Measurements from ENCODE around the gene PATZ1. TPM values are rescaled to one million over a fixed set of nuclear protein-coding genes. Genes with fewer than 3 reads are reported as not detected.
A peak's percentile ranks its signal among the peaks of the same experiment; 100 is the strongest.

PATZ1 gene
- total and polyA plus RNA-seq, 12 donors: 6.6 to 16.9 (median 13.3) TPM

GRCh38 chr22:31292236-31292989 lies 53.7 kb downstream of the PATZ1 start, which contains the start of gene PIK3IP1:
TSS of gene PIK3IP1 (minus strand) at chr22:31292488. CDS start at chr22:31292344, 144 bp downstream.
- Histone ChIP-seq H3K4me3 (peak within 1 kb of the TSS; percentile 42 to 89 (median 78)), H3K4me1 (peaks cover 18 to 89% (median 64%) of the 10 kb centered on the region in 9 donors), H3K36me3 (peaks cover 0 to 29% (median 22%) of the 10 kb centered on the region in 9 donors), H3K9me3 (no peaks in the 10 kb centered on the region), H3K27ac (peak within 1 kb of the TSS; percentile 93 to 99 (median 95)), H3K27me3 (no peaks in the 10 kb centered on the region)
- DNase-seq: peak; percentile 83 to 94
- intact Hi-C loops (cut with DNase I): loop anchor here in 2 of 10 donors (1.0 to 5.0 kb wide), 4 partner anchors 20 to 80 kb away; partner anchors contain the start of genes LIMK2 (in 1 of the 2) and PATZ1 (in 1 of the 2)
- peak; percentile 66 to 85 (median 76) for ATAC-seq
- peak; percentile 11 to 71 (median 59) for TF ChIP-seq CTCF (IDR thresholded peaks at IDR 0.05)
- WGBS, 2 donors: 22 to 25% methylated on average over 19 of the region's 19 CpGs

GRCh38 chr22:31291481-31292235 lies 54.5 kb downstream of the PATZ1 start:
- TF ChIP-seq CTCF (IDR thresholded peaks at IDR 0.05): no peak
- Histone ChIP-seq H3K27me3 (no peaks in the 10 kb centered on the region), H3K9me3 (no peaks in the 10 kb centered on the region), H3K4me3 (peak overlapping the region; percentile 42 to 89 (median 78)), H3K27ac (peak overlapping the region; percentile 93 to 99 (median 95)), H3K4me1 (peaks cover 18 to 89% (median 59%) of the 10 kb centered on the region in 9 donors), H3K36me3 (peaks cover 0 to 37% (median 22%) of the 10 kb centered on the region in 9 donors)
- 1% methylated on average over 20 of the region's 20 CpGs for whole genome bisulfite sequencing, 2 donors
- peak in 2 of 8 donors; percentile 3 to 14 for ATAC-seq
- intact Hi-C loops (cut with DNase I): loop anchor here in 2 of 10 donors (1.0 to 5.0 kb wide), 4 partner anchors 21 to 79 kb away; partner anchors contain the start of genes LIMK2 (in 1 of the 2) and PATZ1 (in 1 of the 2)
- no peak for DNase-seq

- peak; percentile 94 to 96 for DNase-seq
- H3K4me1 ChIP-seq: peaks cover 18 to 89% (median 52%) of the 10 kb centered on the region in 9 donors
These were observed 55.4 kb downstream of the PATZ1 start for GRCh38 chr22:31290494-31291471.

More at GRCh38 chr22:31290494-31291471, 55.4 kb downstream of the PATZ1 start:
- no peak for TF ChIP-seq CTCF (IDR thresholded peaks at IDR 0.05)
- Histone ChIP-seq H3K27me3 (no peaks in the 10 kb centered on the region), H3K36me3 (peaks cover 0 to 46% (median 31%) of the 10 kb centered on the region in 9 donors), H3K27ac (peak overlapping the region; percentile 93 to 99 (median 95)), H3K4me3 (peak overlapping the region; percentile 42 to 89 (median 78)), H3K9me3 (no peaks in the 10 kb centered on the region)
- intact Hi-C loops (cut with DNase I): loop anchor here in 1 of 10 donors (5.0 kb wide), 1 partner anchor 78 kb away; the partner anchor contains the start of gene LIMK2
- WGBS, 2 donors: 1% methylated on average over 90 to 93 of the region's 95 CpGs
- peak; percentile 93 to 96 (median 94) for ATAC-seq
